Activated CD4-positive, alpha-beta T cell treated with anti-CD3 and anti-CD28 coated beads, Interleukin-2, amount 10 ng/mL, durations not matched to agents 24 days and 14 days (primary cell): Measurements from ENCODE around the gene ZEB1. TPM values are rescaled to one million over a fixed set of nuclear protein-coding genes. Genes with fewer than 3 reads are reported as not detected.
A peak's percentile ranks its signal among the peaks of the same experiment; 100 is the strongest.
"Not testable (repeated sequence)": the region's sequence is repeated elsewhere in the genome, so short reads cannot be mapped to it uniquely, and the experiment has no call there.

Experiments used
- DNase-seq: peaks from one replicate; pipeline ENCODE4 v3.0.0; 2022
- H3K27ac Mint-ChIP-seq: one replicate; pipeline ENCODE4 v1.8.0; 2022; ENCODE audit warnings: mild to moderate bottlenecking, mixed read lengths
- H3K27me3 Mint-ChIP-seq: one replicate; pipeline ENCODE4 v1.8.0; 2022; ENCODE audit warnings: mixed read lengths
- H3K36me3 Mint-ChIP-seq: one replicate; pipeline ENCODE4 v1.8.0; 2022; ENCODE audit warnings: low read depth, mild to moderate bottlenecking, mixed read lengths
- H3K4me1 Mint-ChIP-seq: one replicate; pipeline ENCODE4 v1.8.0; 2021; ENCODE audit warnings: mixed read lengths
- H3K4me3 Mint-ChIP-seq: one replicate; pipeline ENCODE4 v1.8.0; 2022; ENCODE audit warnings: mild to moderate bottlenecking, moderate library complexity, mixed read lengths
- H3K9me3 Mint-ChIP-seq: one replicate; pipeline ENCODE4 v1.8.0; 2021; ENCODE audit warnings: mixed read lengths
- intact Hi-C: fragments of 100-400 bp; cut with micrococcal nuclease; formaldehyde crosslinking; loops from one replicate; pipeline ENCODE4 v1.15.1; 2023
- total RNA-seq: library from RNA; stranded (reverse); gene quantifications from 2 replicates; pipeline ENCODE4 v1.2.3, GENCODE V29; 2022

ZEB1 gene
- total RNA-seq, 1 donor from 2014 or later = 71.9 TPM

DNA sequence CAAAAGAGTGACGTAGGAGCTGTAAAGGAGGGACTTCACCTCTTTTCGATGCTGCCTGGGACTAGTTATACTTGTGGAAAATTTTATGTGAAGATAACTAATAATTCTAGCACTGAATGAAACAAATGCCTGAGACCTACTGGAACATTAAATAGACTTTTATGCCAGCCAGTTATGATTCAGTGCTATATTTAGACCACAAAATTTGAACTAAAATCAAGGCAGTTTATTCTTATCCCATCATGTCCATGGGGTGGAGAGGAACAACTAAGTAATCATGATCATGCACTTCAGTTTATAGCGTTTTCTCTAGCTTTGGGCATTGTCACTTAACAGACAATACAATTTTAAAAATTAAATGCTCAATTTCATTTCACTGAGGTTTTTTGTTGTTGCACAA lies 76.7 kb downstream of the ZEB1 start:
- intact Hi-C loops = no loop called here
- no peak overlapping the region for H3K27ac Mint-ChIP-seq
- no peaks in the 10 kb centered on the region for H3K27me3 Mint-ChIP-seq
- peaks cover 22% of the 10 kb centered on the region for H3K36me3 Mint-ChIP-seq
- H3K4me3 Mint-ChIP-seq = no peak overlapping the region
- no peaks in the 10 kb centered on the region for H3K9me3 Mint-ChIP-seq
- H3K4me1 Mint-ChIP-seq = peaks cover 23% of the 10 kb centered on the region
- DNase-seq = no peak

DNA sequence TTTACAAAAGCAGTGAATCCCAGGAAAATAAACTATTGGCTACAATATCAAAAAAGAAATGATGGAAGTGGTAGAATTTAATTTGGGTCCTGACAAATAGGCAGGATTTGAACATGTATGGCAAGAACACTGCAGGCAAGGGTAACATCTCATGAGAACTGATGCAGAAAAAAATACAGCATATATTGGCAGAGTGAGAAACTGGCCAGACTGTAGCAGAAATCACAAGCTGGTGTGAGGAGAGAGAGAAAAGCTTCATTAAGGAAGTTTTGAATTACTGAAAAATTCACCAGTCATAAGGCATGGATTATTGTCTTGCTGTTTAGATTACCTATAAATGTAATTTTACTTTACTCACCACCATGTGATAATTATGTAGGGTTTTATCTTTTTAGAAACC lies 77.4 kb downstream of the ZEB1 start:
- intact Hi-C loops = no loop called here
- DNase-seq = no peak
- H3K4me1 Mint-ChIP-seq = peaks cover 23% of the 10 kb centered on the region
- no peaks in the 10 kb centered on the region for H3K9me3 Mint-ChIP-seq
- no peak overlapping the region for H3K4me3 Mint-ChIP-seq
- H3K27ac Mint-ChIP-seq = no peak overlapping the region
- peaks cover 18% of the 10 kb centered on the region for H3K36me3 Mint-ChIP-seq
- no peaks in the 10 kb centered on the region for H3K27me3 Mint-ChIP-seq

DNA sequence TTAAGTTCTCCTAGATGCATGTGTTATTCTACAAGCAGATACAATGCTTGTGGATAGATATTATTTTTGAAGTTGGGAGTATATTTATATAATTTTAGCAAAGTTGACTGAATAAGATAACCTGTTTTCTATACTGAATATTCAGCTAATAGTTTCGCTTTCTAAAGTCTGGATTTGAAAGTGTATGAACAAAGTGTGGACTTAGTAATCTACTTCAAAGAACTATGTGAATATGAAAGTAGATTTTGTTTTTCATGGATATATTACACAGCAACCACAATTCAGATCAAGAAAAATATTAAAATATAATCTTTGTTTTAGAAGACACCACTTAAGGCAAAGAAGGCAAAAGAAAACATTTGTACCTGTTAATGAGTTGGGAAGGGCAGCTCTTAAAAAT lies 78.8 kb downstream of the ZEB1 start:
- Mint-ChIP-seq H3K27me3 (no peaks in the 10 kb centered on the region), H3K36me3 (peaks cover 17% of the 10 kb centered on the region), H3K27ac (no peak overlapping the region), H3K4me3 (no peak overlapping the region), H3K4me1 (peaks cover 29% of the 10 kb centered on the region), H3K9me3 (no peaks in the 10 kb centered on the region)
- no peak for DNase-seq
- intact Hi-C loops = no loop called here

DNA sequence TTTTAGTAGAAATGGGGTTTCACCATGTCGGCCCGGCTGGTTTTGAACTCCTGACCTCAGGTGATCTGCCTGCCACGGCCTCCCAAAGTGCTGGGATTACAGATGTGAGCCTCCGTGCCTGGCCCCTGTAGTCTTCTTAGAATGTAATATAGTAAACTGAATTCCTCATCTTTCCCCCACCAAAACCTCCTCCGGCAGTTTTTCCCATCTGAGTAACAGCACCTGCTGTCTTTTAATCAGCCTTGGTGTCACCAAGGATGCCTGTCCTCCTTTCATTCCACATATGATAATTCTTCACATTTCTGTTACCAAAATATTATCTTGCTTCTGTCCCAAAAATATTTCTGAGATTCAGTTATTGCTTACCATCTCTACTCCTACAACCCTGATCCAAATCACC lies 80.2 kb downstream of the ZEB1 start:
- no peak for DNase-seq
- Mint-ChIP-seq H3K36me3 (peaks cover 14% of the 10 kb centered on the region), H3K4me1 (peaks cover 26% of the 10 kb centered on the region), H3K9me3 (no peaks in the 10 kb centered on the region), H3K27ac (no peak overlapping the region), H3K4me3 (no peak overlapping the region), H3K27me3 (no peaks in the 10 kb centered on the region)
- intact Hi-C loops = no loop called here

DNA sequence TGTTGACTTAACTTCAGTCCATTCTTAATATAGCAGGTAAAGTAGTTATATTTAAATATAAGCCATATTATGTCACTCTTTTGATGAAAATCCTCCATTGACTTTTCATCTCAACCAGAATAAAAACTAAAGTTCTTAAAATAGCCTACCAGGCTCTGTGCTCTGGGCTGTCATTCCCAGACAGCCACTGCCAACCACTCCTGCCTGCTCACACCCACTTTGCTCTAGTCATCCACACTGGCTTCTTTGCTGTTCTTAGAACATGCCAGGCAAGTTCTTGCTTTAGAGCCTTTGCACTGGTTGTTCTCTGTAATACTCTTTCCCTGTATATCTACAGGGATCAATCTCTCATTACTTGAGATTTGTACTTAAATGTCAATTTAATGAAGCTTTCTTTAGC lies 80.6 kb downstream of the ZEB1 start:
- intact Hi-C loops = no loop called here
- H3K27me3 Mint-ChIP-seq = no peaks in the 10 kb centered on the region

DNA sequence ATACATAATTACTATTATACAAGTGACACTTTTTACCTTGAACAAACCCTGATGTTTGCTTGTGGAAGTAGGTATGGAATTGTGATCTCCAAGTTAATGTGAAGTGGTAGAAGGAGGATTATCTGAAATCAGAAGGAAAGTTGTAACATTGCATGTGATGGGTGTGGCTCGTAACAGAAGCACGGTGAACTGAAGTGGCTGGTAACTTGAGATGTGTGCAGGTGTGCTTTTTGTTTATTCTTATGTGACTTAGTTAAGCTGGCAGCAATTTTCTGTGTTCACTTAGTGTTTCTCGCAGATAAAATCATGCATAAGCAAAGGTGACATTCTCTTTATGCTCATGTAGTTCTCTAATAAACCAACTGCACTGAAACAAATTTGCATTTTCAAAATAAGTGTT lies 82.3 kb downstream of the ZEB1 start:
- no peak for DNase-seq
- intact Hi-C loops = no loop called here
- peaks cover 23% of the 10 kb centered on the region for H3K4me1 Mint-ChIP-seq
- peaks cover 23% of the 10 kb centered on the region for H3K36me3 Mint-ChIP-seq
- no peaks in the 10 kb centered on the region for H3K9me3 Mint-ChIP-seq
- H3K27ac Mint-ChIP-seq = no peak overlapping the region
- no peak overlapping the region for H3K4me3 Mint-ChIP-seq
- no peaks in the 10 kb centered on the region for H3K27me3 Mint-ChIP-seq

More for the DNA sequence above, 80.6 kb downstream of the ZEB1 start:
- DNase-seq = no peak
- peaks cover 27% of the 10 kb centered on the region for H3K4me1 Mint-ChIP-seq
- H3K4me3 Mint-ChIP-seq = no peak overlapping the region
- H3K27ac Mint-ChIP-seq = no peak overlapping the region
- no peaks in the 10 kb centered on the region for H3K9me3 Mint-ChIP-seq
- peaks cover 16% of the 10 kb centered on the region for H3K36me3 Mint-ChIP-seq

DNA sequence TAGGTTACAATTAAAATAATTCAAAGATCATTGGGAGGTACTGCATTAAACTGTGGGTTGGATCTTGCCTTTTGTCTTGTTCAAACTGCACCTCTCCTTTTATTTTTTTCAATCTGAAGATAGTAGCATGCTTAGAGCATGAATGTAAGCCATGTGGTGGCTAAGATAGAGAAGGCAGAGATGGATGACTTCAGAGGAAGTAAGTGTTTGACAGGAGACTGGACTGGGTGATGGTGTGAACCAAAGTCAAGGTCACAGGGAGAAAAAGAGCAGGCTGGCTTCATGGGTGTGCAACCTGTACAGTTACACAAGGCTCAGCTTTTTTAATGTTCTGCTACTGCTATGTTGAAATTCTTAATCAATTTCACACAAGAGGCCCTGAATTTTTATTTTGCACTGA lies 85.6 kb downstream of the ZEB1 start:
- no peak for DNase-seq
- Mint-ChIP-seq H3K36me3 (peaks cover 28% of the 10 kb centered on the region), H3K27me3 (no peaks in the 10 kb centered on the region), H3K27ac (peak overlapping the region; percentile 9), H3K9me3 (peaks cover 6% of the 10 kb centered on the region), H3K4me3 (no peak overlapping the region), H3K4me1 (peaks cover 19% of the 10 kb centered on the region)
- intact Hi-C loops = no loop called here

- H3K27ac Mint-ChIP-seq, intact Hi-C loops, H3K27me3 Mint-ChIP-seq, DNase-seq, H3K4me3 Mint-ChIP-seq: not testable (repeated sequence)
- Mint-ChIP-seq H3K36me3 (peaks cover 40% of the 10 kb centered on the region), H3K4me1 (peaks cover 17% of the 10 kb centered on the region), H3K9me3 (peaks cover 16% of the 10 kb centered on the region)
Observed at GRCh38 chr10:31405829-31406228, 86.8 kb downstream of the ZEB1 start.

DNA sequence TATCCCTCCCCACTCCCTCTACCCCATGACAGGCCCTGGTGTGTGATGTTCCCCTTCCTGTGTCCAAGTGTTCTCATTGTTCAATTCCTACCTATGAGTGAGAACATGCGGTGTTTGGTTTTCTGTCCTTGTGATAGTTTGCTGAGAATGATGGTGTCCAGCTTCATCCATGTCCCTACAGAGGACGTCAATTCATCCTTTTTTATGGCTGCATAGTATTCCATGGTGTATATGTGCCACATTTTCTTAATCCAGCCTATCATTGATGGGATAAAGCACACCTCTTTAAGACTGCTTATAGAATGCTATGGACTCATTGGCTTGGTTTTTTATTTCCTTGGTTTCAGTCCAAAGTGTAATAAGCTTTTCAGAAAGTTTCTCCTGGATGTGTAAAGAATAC lies 93.4 kb downstream of the ZEB1 start:
- H3K4me1 Mint-ChIP-seq, DNase-seq, H3K27ac Mint-ChIP-seq, H3K27me3 Mint-ChIP-seq, H3K4me3 Mint-ChIP-seq, intact Hi-C loops: not testable (repeated sequence)
- Mint-ChIP-seq H3K9me3 (peaks cover 15% of the 10 kb centered on the region), H3K36me3 (peaks cover 28% of the 10 kb centered on the region)

DNA sequence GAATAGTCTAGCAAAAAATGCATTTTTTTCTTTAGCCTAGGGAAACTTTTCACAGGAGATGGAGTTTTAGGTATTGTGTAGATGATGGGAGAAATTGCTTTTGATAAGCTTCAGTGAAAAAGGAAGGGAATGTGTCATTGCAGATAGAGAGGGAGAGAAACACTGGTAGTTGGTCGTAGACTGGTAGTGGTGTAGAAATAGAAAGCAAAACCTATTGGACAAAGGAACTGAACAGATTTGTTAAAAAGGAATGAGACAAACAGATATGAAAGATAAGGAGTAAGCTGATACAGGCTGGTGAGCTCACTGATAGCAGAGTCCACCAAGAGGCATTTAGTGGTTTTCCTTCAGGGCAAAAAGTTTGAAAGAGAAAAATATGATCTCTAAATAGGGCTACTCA lies 94.3 kb downstream of the ZEB1 start:
- no peak overlapping the region for H3K27ac Mint-ChIP-seq
- peaks cover 7% of the 10 kb centered on the region for H3K4me1 Mint-ChIP-seq
- no peak overlapping the region for H3K4me3 Mint-ChIP-seq
- H3K27me3 Mint-ChIP-seq = no peaks in the 10 kb centered on the region
- no peak for DNase-seq
- peaks cover 15% of the 10 kb centered on the region for H3K9me3 Mint-ChIP-seq
- intact Hi-C loops = no loop called here
- H3K36me3 Mint-ChIP-seq = peaks cover 27% of the 10 kb centered on the region

- Mint-ChIP-seq H3K36me3 (peaks cover 19% of the 10 kb centered on the region), H3K27me3 (no peaks in the 10 kb centered on the region), H3K9me3 (no peaks in the 10 kb centered on the region), H3K4me3 (no peak overlapping the region), H3K27ac (no peak overlapping the region), H3K4me1 (peaks cover 8% of the 10 kb centered on the region)
- intact Hi-C loops = no loop called here
- DNase-seq = no peak
Observed at GRCh38 chr10:31418481-31418880, 99.5 kb downstream of the ZEB1 start.

- H3K4me1 Mint-ChIP-seq = peaks cover 8% of the 10 kb centered on the region
- H3K27ac Mint-ChIP-seq = no peak overlapping the region
- DNase-seq = no peak
- no peak overlapping the region for H3K4me3 Mint-ChIP-seq
- intact Hi-C loops = no loop called here
- no peaks in the 10 kb centered on the region for H3K27me3 Mint-ChIP-seq
- H3K9me3 Mint-ChIP-seq = no peaks in the 10 kb centered on the region
- peaks cover 19% of the 10 kb centered on the region for H3K36me3 Mint-ChIP-seq
Observed at GRCh38 chr10:31419394-31420063, 100.5 kb downstream of the ZEB1 start.

DNA sequence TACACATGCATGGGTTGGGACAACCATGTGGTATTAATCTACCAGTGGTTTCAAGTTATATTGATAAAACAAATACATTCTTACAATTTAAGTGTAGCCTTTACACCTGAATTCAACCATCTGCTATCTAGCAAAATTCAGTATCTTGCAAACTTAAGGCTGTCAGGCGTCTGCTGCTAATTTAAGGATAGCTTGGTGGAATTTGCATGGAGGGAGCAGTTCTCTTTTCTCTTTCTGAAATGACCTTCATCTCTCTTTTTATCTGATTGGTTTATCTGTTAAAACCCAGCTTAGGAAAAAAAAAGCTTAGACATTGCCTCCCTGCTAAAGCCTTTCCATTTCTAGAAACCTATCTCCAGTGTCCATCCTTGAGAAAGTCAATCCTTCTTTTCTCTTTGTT lies 102.3 kb downstream of the ZEB1 start:
- Mint-ChIP-seq H3K36me3 (peaks cover 20% of the 10 kb centered on the region), H3K4me3 (no peak overlapping the region), H3K27me3 (no peaks in the 10 kb centered on the region), H3K4me1 (peaks cover 11% of the 10 kb centered on the region), H3K9me3 (no peaks in the 10 kb centered on the region), H3K27ac (no peak overlapping the region)
- intact Hi-C loops = no loop called here
- no peak for DNase-seq

DNA sequence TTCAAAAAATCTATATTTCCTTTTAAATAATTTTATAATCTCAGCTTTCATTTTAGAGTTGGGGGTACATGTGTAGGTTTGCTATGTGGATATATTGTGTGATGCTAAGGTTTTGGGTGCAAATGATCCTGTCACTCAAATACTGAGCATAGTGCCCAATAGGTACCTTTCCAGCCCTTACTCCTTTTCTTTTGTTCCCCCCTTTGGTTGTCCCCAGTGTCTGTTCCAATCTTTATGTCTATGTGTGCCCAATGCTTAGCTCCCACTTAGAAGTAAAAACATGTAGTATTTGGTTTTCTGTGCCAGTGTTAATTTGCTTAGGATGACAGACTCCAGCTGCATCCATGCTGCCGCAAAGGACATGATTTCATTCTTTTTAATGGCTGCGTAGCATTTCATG lies 103.6 kb downstream of the ZEB1 start:
- no peaks in the 10 kb centered on the region for H3K9me3 Mint-ChIP-seq
- no peak overlapping the region for H3K27ac Mint-ChIP-seq
- no peak overlapping the region for H3K4me3 Mint-ChIP-seq

GRCh38 chr10:31424473-31424872 lies 105.5 kb downstream of the ZEB1 start:
- H3K27me3 Mint-ChIP-seq = no peaks in the 10 kb centered on the region
- H3K4me1 Mint-ChIP-seq = peaks cover 19% of the 10 kb centered on the region
- no peak overlapping the region for H3K4me3 Mint-ChIP-seq
- no peak for DNase-seq
- intact Hi-C loops = no loop called here
- H3K36me3 Mint-ChIP-seq = peaks cover 37% of the 10 kb centered on the region
- H3K27ac Mint-ChIP-seq = no peak overlapping the region
- peaks cover 7% of the 10 kb centered on the region for H3K9me3 Mint-ChIP-seq

More for the DNA sequence above, 103.6 kb downstream of the ZEB1 start:
- peaks cover 24% of the 10 kb centered on the region for H3K36me3 Mint-ChIP-seq
- intact Hi-C loops = no loop called here
- no peak for DNase-seq
- H3K27me3 Mint-ChIP-seq = no peaks in the 10 kb centered on the region
- peaks cover 11% of the 10 kb centered on the region for H3K4me1 Mint-ChIP-seq
